Prostate gland (tissue), 2 donors: Measurements from ENCODE around the gene STK39.

ENCODE experiments used
- POLR2AphosphoS5 ChIP-seq: sonication (generic); formaldehyde crosslinking; IDR thresholded peaks from one replicate; pipeline ENCODE4 v1.6.1; 2017; ENCODE audit warnings: antibody characterized with exemption
- TF ChIP-seq, protein P1 (sequence below), 4 experiments: fragments of 200-600 bp in 2 of 4; fragments of 450-650 bp in 2 of 4; sonication (generic) in 2 of 4; IDR thresholded peaks; 1 replicate in 3 of 4; 2 replicates in 1 of 4; pipeline ENCODE4 v1.5.1; 2016 to 2019; ENCODE audit warnings: antibody characterized with exemption in 4 of 4, mild to moderate bottlenecking in 2 of 4, moderate library complexity in 2 of 4

DNA sequence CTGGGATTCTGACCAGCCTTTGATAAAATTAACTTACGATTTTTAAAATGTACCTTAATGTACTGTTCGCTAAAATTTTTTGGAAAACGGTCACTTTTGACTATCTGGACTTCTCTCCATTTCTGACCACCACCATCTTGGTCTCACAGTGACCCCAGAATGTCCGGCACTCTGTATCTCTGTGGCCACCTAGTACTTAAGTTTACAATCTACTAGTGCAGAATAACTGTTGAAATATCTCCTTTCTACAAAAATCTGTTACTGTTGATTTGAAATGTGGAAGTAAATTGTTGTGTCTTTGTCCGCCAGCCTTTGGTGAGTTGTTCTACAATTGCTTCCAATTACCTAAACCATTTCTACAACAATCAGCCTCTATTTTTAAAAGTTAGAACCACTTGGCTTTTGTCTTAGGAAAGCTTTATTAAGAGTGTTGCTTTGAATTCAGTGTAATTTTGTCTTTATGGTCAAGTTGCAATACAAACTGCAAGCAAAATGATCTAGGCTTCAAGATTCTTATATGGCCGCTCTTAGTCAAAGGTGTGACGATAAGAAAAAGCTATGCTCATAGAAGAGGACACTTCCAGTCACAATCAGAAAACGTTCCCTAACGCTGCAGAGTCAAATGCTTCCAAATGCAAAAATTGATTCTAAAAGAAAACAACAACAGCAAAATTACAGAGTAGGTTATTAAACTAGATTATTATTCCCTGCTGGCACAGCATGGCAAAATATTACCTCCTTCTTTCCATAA is 283.3 kb downstream of the STK39 start:
- TF ChIP-seq, protein P1, sequence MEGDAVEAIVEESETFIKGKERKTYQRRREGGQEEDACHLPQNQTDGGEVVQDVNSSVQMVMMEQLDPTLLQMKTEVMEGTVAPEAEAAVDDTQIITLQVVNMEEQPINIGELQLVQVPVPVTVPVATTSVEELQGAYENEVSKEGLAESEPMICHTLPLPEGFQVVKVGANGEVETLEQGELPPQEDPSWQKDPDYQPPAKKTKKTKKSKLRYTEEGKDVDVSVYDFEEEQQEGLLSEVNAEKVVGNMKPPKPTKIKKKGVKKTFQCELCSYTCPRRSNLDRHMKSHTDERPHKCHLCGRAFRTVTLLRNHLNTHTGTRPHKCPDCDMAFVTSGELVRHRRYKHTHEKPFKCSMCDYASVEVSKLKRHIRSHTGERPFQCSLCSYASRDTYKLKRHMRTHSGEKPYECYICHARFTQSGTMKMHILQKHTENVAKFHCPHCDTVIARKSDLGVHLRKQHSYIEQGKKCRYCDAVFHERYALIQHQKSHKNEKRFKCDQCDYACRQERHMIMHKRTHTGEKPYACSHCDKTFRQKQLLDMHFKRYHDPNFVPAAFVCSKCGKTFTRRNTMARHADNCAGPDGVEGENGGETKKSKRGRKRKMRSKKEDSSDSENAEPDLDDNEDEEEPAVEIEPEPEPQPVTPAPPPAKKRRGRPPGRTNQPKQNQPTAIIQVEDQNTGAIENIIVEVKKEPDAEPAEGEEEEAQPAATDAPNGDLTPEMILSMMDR (IDR thresholded peaks at IDR 0.05) = no peak
- TF ChIP-seq POLR2AphosphoS5 = no peak
